ENCODE results near the gene MMS22L. TPM values are rescaled to one million over a fixed set of nuclear protein-coding genes. Genes with fewer than 3 reads are reported as not detected.
A peak's percentile ranks its signal among the peaks of the same experiment; 100 is the strongest.

Gene MMS22L
- total RNA-seq, 2 donors from 2014 or later = 57.3 to 70.4 TPM

DNA sequence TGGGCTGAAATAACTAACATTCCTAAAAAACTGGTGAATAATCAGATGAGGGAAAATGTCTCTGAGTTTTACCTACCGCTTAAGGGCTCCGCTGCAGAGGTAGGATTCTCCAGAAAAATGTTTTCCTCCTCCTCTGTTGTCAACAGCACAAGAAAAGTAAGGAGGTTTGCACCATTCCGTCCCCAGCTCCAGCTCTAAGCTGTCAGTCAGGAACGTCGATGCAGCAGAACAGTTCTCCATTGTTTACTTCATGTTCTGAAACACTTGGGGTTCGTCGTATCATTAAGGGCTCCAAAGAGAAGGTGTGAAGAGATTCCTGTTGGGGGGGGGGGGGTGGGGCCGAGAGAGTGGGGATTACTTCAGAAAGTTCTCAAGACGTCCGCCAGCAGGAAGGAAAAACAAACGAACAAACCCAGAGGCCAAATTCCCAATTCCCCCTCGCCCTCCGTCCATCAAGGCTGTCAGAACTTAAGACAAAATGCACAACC is 734 bp downstream of the MMS22L start:
- ATAC-seq (no peak), DNase-seq (ENCODE audit: low spot score in 2 of 2) (no peak)
- Mint-ChIP-seq H3K36me3 (peaks cover 24% of the 10 kb centered on the region in 2 donors), H3K27ac (peak overlapping the region; percentile 82 to 90), H3K9me3 (no peaks in the 10 kb centered on the region)

DNA sequence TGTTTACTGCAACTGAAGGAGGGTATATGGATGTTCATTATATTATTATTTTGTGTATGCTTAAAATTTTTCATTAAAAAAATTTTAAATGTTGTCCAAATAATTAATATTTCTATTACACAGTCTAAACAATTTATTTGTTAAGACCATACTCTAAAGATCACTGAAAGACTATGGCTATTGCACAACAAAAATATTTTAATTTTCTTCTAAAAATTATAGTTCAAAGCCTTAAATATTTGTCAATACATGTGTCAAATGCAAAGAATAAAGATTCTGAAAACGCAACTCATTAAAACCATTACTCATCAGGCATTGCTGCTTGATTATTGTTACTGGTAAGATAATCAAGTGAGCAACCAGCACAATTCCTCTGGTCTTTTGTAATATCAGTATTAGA is 2.2 kb downstream of the MMS22L start:
- no peak for ATAC-seq
- no peak for DNase-seq (ENCODE audit: low spot score in 2 of 2)
- H3K36me3 Mint-ChIP-seq = peaks cover 29% of the 10 kb centered on the region in 2 donors
- no peak overlapping the region for H3K27ac Mint-ChIP-seq
- no peaks in the 10 kb centered on the region for H3K9me3 Mint-ChIP-seq

DNA sequence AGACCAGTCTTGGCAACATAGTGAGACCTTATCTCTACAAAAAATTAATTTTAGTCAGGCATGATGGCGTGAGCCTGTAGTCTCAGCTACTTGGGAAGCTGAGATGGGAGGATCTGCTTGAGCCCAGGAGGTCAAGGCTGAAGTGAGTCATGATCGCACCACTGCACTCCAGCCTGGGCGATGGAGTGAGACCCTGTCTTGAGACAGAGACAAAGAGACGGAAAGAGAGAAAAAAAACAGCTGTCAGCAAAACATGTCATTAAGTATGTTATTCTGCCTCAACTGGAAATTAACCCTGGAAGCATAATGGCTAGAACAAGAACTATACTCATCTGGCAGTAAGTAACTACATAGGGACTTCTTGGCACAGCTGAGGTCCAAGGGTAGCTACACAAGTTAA is 7.2 kb downstream of the MMS22L start:
- peak overlapping the region in 1 of 2 donors; percentile 83 for H3K27ac Mint-ChIP-seq
- H3K9me3 Mint-ChIP-seq = no peaks in the 10 kb centered on the region
- peaks cover 36 to 45% of the 10 kb centered on the region in 2 donors for H3K36me3 Mint-ChIP-seq
- DNase-seq (ENCODE audit: low spot score in 2 of 2) (no peak), ATAC-seq (no peak)

DNA sequence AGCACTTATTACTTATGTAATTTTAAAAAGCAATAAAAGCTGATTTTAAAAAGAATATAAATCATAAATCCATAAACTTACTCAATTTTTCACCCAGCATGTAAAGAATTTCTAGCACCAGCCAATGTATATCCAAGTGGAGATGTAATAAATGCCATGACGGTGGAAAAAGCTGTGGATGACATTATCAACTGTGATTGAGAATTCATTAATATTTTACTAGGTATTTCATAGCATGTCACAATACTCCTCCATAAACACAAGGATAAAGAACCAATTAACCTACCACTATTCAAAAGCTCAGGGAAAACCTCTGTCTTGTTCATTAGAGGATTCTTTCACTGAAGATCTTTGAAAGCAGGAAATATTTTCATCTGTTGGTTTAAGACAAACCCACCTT is 13.2 kb downstream of the MMS22L start:
- Mint-ChIP-seq H3K27ac (no peak overlapping the region), H3K9me3 (peaks cover 0 to 4% of the 10 kb centered on the region in 2 donors), H3K36me3 (peaks cover 38 to 48% of the 10 kb centered on the region in 2 donors)
- ATAC-seq (no peak), DNase-seq (ENCODE audit: low spot score in 2 of 2) (no peak)

DNA sequence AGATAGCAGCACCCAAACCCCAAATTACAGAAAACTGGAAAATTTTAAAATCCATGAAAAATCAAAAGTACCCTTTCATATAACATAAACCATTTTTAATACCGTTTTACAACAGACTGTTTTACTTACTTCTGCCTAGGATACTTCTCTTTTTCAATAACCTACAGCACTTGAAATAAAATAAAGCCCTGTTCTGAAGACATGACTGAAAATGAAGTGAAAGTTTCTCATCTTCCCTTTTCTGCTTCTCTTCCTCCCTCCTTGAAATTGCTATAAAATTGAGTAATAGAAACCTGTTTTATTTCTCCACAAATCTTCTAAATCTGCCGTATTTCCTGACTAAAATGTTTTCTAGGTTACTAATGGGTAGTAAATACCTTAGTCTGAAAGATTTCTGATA is 20.3 kb downstream of the MMS22L start:
- ATAC-seq = no peak
- DNase-seq (ENCODE audit: low spot score in 2 of 2) = no peak
- no peak overlapping the region for H3K27ac Mint-ChIP-seq
- H3K9me3 Mint-ChIP-seq = peaks cover 0 to 5% of the 10 kb centered on the region in 2 donors
- H3K36me3 Mint-ChIP-seq = peaks cover 35 to 58% of the 10 kb centered on the region in 2 donors

DNA sequence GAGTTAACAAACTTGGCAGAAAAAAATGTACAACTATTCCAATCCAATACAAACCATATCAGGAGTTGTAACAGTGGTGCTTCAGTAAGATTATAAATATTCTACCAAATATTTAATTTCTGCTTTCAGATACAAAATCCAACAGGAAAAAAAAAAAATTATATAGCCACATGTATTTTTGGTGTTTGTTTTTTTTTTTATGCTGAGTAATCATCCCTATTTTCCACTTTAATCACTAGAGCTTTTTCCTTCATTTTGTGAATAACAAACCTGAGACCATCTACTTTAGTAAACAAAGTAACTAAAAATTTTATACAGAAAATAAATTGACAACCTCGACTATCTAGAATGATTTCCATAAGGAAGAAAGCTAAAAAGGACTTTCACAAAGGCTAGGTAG is 36.2 kb downstream of the MMS22L start:
- no peak for DNase-seq (ENCODE audit: low spot score in 2 of 2)
- Mint-ChIP-seq H3K27ac (no peak overlapping the region), H3K36me3 (peaks cover 24 to 34% of the 10 kb centered on the region in 2 donors), H3K9me3 (peaks cover 7 to 8% of the 10 kb centered on the region in 2 donors)
- ATAC-seq = no peak

DNA sequence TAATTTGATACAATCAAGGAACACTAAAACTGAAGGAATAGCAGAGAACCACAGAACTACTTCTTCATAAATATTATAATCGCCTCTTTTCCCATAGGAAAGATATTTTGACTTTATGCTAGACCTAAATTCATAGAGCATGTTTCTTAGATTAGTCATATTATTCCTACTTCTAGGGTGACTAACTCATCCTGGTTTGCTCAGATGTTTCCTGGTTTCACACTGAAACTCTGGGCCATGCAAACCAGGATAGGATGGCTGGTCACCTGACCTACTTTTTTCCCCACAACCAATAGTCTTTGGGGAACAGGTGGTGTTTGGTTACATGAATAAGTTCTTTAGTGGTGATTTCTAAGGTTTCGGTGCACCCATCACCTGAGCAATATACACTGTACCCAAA is 42.8 kb downstream of the MMS22L start:
- Mint-ChIP-seq H3K9me3 (peaks cover 7 to 8% of the 10 kb centered on the region in 2 donors), H3K36me3 (peaks cover 30 to 61% of the 10 kb centered on the region in 2 donors), H3K27ac (no peak overlapping the region)
- ATAC-seq = peak in 1 of 2 donors; percentile 89
- DNase-seq (ENCODE audit: low spot score in 2 of 2) = no peak

DNA sequence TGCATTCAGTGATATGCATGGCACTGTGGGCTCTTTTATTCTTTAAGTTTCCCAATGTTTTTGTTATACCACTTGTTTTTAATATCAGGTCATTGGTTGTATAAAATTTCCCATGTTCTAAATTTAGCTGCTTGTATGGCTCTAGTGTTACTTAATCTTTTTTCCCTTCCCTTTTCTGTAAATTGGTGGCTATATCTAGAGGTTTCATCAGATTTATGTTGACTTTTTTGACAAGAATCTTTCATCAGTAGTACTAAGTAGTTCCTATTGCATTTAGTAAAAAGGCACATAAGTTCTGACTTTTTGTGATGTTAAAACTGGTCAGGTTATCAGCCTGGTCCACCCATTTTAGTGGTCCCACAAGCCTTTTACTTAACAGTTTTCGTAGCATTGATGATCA is 51.1 kb downstream of the MMS22L start:
- ATAC-seq = no peak
- H3K36me3 Mint-ChIP-seq = peaks cover 19 to 52% of the 10 kb centered on the region in 2 donors
- H3K9me3 Mint-ChIP-seq = no peaks in the 10 kb centered on the region
- no peak overlapping the region for H3K27ac Mint-ChIP-seq
- no peak for DNase-seq (ENCODE audit: low spot score in 2 of 2)

DNA sequence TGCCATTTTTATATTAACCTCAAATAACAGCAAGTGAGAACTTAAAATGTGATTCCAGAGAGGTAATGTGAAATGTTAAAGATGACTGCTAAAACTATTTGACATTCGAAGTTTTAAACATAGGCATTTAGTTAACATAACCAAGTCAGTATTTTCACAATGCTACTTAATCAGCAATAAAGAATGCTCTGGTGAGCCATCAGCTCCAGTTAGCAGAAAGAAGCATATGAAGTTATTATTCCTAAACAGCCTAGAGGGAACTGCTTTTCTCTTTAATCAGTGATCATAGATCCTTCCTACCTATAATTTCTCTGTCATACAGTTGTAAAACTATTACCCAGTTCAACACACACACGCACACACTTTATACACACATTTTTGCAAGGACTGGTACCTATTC is 60.1 kb downstream of the MMS22L start:
- Mint-ChIP-seq H3K9me3 (no peaks in the 10 kb centered on the region), H3K27ac (no peak overlapping the region), H3K36me3 (peaks cover 1 to 2% of the 10 kb centered on the region in 2 donors)
- DNase-seq (ENCODE audit: low spot score in 2 of 2) (no peak), ATAC-seq (no peak)

DNA sequence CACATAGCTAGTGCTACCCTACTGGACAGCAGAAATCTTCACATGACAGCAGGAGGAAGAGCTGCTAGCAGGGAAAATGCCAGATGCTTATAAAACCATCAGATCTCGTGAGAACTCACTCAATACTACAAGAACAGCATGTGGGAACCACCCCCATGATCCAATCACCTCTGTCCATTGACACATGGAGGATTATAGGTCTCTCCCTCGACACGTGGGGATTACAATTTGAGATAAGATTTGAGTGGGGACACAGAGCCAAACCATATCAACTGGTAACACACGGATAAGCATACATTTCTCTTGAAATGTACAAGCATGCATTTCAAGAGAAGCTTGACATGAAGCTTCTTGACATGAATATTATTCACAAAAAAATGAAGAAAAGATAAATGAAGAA is 64.1 kb downstream of the MMS22L start:
- Mint-ChIP-seq H3K9me3 (no peaks in the 10 kb centered on the region), H3K27ac (no peak overlapping the region), H3K36me3 (no peaks in the 10 kb centered on the region)
- DNase-seq (ENCODE audit: low spot score in 2 of 2) = no peak
- ATAC-seq = no peak

DNA sequence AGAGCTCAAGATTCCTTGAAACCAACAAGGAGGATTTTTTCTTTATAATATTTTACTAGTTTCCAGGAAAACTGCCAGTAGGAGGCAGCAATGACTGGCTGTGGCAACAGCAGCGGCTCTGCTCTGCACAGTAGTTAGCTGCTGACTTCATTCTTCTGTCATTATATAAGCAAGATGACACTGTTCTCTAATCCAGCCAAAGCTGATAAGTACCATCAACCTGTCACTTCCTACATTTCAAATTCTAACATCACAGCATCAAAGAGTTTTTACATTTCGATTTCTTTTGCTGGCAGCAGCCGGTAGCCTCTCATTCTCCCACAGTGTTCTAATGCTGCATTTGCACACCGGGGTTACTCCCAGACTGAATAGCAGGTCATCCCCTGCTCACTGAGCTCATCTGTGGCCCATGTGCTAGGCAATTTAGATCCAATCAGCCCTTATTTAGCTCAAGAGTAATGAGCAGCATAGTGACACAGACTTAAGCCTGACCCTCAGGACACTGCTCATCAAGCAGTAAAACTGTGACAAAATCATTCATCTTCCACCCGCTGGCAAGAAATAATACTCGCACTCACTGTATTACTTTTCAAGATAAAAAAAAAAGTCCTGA is 67.8 kb downstream of the MMS22L start:
- Mint-ChIP-seq H3K36me3 (peaks cover 0 to 3% of the 10 kb centered on the region in 2 donors), H3K27ac (no peak overlapping the region), H3K9me3 (no peaks in the 10 kb centered on the region)
- no peak for DNase-seq (ENCODE audit: low spot score in 2 of 2)
- no peak for ATAC-seq

DNA sequence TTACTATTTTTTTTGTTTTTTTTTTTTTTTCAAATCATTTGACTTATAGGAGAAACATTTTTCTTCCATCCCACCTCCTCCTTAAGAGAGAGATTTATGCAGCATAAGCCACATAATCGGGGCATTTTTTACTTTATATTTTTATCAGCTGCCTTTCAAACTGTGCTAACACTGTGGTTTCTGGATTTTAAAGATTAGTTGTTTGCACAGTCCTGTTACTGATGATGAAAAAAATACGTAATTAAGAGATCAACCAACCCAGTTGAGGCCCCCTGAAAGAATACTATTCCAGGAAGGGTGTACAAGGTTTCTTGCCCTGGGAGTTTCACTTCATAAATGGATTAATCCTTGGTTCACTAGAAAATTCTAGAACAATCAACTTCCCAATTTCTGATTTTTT is 68.3 kb downstream of the MMS22L start:
- ATAC-seq (no peak), DNase-seq (ENCODE audit: low spot score in 2 of 2) (no peak)
- Mint-ChIP-seq H3K27ac (no peak overlapping the region), H3K9me3 (no peaks in the 10 kb centered on the region), H3K36me3 (peaks cover 0 to 5% of the 10 kb centered on the region in 2 donors)

DNA sequence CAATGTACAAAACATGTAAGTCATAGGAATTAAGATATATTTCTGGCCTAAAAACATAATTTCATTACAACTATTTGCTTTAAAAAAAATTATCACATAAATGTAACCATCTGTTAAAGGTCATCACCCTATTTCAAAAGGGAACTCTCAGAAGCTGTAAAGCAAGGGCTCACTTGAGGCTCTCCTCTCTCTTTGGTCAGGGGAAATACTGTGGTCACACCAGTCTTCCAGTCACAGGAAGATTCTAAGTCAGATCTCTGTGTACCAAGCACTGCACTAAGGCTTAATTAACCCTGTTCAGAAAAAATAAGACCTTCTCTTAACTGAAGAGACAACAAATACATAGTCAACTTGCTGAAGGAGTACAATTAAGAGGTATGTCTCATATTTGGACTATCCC is 75.6 kb downstream of the MMS22L start:
- Mint-ChIP-seq H3K27ac (no peak overlapping the region), H3K36me3 (peaks cover 0 to 5% of the 10 kb centered on the region in 2 donors), H3K9me3 (no peaks in the 10 kb centered on the region)
- DNase-seq (ENCODE audit: low spot score in 2 of 2) = no peak
- ATAC-seq = no peak

DNA sequence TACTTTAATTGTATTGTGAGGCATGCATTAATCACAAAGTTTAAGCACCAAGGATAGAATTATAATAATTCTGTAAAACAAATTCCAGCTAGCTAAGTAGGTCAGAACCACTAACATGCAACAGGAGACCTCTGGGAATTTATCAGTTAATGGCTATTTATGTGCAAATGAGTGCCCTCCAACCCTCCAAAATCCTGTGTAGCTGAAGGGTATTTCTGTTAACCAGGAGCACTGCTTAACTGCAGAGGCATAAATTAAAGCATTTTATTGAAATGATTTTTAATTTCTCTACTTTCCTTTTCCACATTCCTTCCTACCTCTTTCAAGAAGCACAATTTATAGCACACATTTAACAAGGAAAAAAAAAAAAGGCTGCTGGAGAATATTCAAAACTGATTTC is 77.0 kb downstream of the MMS22L start:
- ATAC-seq (no peak), DNase-seq (ENCODE audit: low spot score in 2 of 2) (no peak)
- no peak overlapping the region for H3K27ac Mint-ChIP-seq
- peaks cover 0 to 5% of the 10 kb centered on the region in 2 donors for H3K36me3 Mint-ChIP-seq
- H3K9me3 Mint-ChIP-seq = no peaks in the 10 kb centered on the region

DNA sequence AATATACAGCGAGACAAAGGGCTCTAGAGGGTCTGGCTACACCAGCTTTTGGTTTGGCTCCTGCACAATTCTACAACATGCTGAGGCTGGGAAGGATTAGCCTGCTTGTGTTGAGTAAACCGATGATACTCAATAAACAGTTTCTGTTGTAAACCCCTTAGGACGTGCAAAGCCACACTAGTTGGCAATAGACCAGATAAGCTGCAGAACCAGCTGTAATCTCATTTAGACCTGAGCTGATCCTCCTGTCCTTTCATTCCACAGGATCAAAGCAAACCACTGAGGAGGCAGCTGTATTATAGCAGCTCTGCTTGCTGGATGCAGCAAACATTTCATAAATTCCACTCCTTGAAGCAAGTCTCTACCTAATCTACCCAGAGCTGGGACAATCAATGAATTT is 79.7 kb downstream of the MMS22L start:
- Mint-ChIP-seq H3K9me3 (no peaks in the 10 kb centered on the region), H3K27ac (no peak overlapping the region), H3K36me3 (peaks cover 0 to 9% of the 10 kb centered on the region in 2 donors)
- DNase-seq (ENCODE audit: low spot score in 2 of 2) (no peak), ATAC-seq (no peak)

DNA sequence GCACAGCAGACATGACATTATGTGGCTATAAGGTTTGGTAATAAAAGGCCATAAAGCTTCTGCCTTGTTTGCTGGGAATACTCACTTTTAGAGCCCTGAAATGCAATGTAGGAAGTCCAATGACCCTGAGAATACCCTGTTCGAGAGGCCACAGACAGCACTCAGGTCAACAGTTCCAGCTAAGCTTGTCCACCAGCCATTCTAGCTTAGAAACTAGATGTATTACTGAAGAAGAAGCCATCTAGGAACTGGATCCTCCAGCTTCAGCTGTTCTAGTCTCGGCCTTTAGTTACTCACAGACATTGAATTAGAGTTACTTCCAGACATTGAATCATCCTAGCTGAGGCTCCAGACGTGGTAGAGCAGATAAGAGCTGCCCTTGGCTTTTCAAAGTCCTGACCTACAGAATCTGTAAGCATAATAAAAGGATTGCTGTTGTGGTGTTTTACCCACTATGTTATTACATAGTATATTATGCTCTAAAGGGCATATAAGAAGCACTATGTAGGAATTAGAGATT is 84.9 kb downstream of the MMS22L start:
- H3K9me3 Mint-ChIP-seq = no peaks in the 10 kb centered on the region

DNA sequence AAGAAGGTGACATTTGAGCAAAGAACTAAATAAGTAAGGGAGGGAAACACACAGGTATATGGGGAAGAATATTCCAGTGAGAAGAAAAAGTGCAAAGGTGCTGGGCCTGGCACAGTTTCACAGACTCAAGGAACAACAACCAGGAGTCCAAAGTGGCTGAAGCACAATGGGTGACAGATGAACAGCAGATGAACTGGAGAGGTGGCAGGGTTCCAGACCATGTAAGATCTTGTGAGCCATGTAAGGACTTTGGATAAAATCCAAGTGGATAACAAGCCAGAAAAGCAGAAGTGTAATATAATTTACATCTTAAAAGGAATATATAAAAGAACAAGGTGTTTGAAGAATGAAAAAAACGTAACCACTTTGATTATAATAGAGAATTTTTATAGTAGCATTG is 87.9 kb downstream of the MMS22L start:
- Mint-ChIP-seq H3K27ac (no peak overlapping the region), H3K36me3 (peaks cover 6 to 13% of the 10 kb centered on the region in 2 donors), H3K9me3 (no peaks in the 10 kb centered on the region)
- ATAC-seq (no peak), DNase-seq (ENCODE audit: low spot score in 2 of 2) (no peak)

More for the DNA sequence above, 84.9 kb downstream of the MMS22L start:
- DNase-seq (ENCODE audit: low spot score in 2 of 2) (no peak), ATAC-seq (no peak)
- Mint-ChIP-seq H3K27ac (peak overlapping the region in 1 of 2 donors; percentile 12), H3K36me3 (peaks cover 6 to 13% of the 10 kb centered on the region in 2 donors)

DNA sequence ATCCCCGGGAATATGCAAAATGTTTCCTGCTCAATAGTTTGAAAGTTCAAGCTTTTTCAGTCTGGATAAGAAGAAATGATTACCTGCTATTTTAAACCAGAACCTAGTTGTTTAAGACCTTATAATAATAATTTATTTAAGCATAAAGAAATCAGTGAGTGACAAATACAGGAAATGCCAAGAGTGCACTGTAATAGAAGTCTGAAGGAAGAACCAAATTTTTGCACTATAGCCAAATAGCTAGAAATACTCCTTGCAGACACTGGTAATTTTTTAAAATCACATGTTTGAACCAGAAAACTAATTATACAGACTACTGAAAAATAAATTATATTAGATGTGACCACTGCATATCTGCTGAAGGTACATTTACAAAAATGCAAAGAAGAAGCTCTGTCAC is 93.2 kb downstream of the MMS22L start:
- Mint-ChIP-seq H3K9me3 (no peaks in the 10 kb centered on the region), H3K36me3 (no peaks in the 10 kb centered on the region), H3K27ac (no peak overlapping the region)
- ATAC-seq (no peak), DNase-seq (ENCODE audit: low spot score in 2 of 2) (no peak)
